CD4-positive, alpha-beta T cell treated with Interleukin-10 for 1 hour (primary cell): ENCODE results near the gene KLRC1.
"Not testable (repeated sequence)": the region's sequence is repeated elsewhere in the genome, so short reads cannot be mapped to it uniquely, and the experiment has no call there.

ENCODE experiments used
- DNase-seq: peaks from one replicate; pipeline ENCODE4 v3.0.0-alpha.2; 2020

KLRC1 gene

DNA sequence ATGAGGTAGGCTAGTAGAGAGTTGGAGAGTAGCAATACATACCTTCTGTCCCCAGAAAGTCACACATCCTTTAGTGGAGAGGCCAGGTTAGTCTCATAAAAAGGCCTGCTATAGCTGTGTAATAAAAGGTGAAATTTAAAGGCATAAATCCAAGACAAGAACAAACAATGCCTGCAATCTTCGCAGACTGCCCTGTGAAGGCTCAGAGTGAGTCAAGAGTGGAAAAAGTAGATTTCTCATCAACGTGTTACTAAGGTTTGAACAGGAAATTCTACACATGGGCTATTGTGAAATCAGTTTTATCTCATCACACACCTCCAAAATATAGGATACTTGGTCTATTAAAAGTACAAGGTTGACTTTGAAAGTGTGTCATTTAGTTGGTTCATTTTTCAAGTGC, at the start of gene KLRC1:
TSS of gene KLRC1 (minus strand) at position 222 of the 400 bp plus-strand sequence. CDS start 2,221 bp downstream, outside the sequence.
- DNase-seq, result no peak

DNA sequence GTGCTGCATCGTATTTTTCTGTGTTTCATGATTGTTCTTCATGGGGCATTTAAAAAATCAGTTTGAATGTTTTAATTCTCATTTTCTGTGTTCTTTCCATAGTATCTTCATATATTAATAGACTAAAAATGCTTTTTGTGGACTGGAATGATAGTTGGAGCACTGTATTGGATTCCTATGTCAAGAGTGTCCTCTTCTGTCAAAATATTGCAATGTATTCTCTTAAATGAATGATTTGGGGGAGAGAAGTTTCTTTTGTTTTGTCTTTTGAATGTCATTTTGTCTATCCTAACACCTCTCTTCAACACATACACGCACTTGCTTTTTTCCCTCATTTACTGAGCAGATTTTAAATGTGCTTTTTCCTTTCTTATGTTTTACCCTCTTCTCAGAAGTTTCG, 47.9 kb upstream of the KLRC1 start:
- peak; percentile 17 for DNase-seq

DNA sequence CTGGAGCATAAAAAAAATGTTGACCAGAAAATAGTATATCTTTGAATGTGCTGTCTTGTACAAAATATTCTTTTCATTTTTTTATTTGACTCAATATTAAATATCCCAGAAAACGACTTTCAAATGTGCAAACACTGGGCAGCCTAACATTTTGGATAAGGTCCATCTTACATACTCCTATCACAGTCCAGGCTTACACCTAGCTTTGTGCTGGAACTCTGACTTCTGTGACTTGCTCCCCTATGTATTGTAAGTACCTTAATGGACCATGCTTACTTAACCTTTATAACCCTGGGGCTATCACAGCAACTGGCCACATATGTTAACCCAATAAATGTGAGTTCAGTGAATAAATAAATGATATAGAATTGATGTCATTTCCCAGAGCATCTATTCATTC, 44.9 kb upstream of the KLRC1 start:
- DNase-seq, result no peak

DNA sequence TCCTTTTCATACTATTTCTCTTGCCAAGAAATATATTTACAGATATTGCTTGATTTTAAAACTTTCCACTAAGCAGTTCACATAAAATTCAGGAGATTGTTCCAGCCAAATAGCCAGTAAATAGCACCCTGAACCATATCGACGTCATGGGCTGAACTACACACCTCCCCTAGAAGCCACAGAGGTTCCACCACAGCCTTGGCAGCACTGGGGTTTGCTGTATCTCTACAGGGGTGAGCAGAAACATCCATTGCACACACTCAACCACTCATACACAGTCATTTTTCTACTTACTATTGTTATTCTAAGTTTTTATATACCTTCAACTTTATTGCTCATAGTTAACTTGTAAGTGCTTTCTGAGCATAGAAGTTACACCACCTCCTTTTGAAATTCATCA, 44.4 kb upstream of the KLRC1 start:
- DNase-seq, result peak; percentile 64

DNA sequence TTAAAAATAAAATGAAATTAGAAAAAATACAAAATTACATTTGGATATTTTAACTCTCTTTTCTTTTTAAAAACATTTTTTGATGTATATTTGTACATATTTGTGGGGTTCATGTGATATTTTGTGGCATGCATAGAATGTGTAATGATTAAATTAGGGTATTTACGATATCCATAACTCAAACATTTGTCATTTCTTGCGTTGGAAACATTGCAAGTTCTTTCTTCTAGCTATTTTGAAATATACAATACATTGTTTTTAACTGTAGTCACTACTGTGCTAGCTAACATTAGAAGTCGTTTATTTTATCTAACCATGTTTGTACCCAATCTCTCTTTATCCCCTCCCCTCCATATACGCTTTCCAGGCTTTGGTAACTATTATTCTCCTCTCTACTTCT, 38.6 kb upstream of the KLRC1 start:
- DNase-seq, result no peak

DNA sequence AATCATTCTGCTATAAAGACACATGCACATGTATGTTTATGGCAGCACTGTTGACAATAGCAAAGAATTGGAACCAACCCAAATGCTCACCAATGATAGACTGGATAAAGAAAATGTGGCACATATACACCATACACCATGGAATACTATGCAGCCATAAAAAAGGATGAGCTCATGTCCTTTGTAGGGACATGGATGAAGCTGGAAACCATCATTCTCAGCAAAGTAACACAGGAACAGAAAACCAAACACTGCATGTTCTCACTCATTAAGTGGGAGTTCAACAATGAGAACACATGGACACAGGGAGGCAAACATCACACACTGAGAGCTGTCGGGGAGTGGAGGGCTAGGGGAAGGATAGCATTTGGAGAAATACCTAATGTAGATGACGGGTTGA, 34.2 kb upstream of the KLRC1 start:
- DNase-seq, result not testable (repeated sequence)

DNA sequence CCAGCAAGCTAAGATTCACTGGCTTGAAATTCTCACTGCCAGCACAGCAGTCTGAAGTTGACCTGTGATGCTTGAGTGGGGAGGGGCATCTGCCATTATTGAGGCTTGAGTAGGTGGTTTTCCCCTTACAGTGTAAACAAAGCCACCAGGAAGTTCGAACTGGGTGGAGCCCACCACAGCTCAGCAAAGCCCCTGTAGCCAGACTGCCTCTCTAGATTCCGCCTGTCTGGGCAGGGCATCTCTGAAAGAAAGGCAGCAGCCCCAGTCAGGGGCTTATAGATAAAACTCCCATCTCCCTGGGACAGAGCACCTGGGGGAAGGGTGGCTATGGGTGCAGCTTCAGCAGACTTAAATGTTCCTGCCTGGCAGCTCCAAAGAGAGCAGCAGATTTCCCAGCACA, 28.7 kb upstream of the KLRC1 start:
- DNase-seq, result peak; percentile 49

DNA sequence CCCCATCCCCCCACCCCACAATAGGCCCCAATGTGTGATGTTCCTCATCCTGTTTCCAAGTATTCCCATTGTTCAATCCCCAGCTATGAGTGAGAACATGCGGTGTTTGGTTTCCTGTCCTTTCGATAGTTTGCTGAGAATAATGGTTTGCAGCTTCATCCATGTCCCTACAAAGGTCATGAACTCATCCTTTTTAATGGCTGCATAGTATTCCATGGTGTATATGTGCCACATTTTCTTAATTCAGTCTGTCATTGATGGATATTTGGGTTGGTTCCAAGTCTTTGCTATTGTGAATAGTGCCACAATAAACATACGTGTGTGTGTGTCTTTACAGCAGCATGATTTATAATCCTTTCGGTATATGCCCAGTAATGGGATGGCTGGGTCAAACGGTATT, 19.6 kb upstream of the KLRC1 start:
- not testable (repeated sequence) for DNase-seq

DNA sequence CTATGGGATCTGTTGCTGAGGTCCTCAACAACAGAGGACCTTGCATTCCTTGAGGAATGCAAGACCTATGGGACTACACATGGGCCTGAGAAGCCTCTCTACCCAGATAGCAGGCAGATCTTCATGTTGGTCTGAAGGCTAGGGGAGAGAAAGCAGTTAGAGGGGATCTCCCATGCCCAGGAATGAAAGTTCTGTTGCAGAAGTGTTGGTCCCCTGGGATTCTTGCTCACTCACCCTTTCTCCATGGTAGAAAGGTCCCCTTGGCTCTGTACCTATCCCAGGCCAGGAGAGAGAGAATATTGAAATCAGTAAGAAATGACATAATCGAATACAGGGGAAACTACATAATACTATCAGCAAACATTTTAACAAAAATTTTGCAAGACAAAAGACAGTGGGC, 16.5 kb upstream of the KLRC1 start:
- DNase-seq, result no peak

DNA sequence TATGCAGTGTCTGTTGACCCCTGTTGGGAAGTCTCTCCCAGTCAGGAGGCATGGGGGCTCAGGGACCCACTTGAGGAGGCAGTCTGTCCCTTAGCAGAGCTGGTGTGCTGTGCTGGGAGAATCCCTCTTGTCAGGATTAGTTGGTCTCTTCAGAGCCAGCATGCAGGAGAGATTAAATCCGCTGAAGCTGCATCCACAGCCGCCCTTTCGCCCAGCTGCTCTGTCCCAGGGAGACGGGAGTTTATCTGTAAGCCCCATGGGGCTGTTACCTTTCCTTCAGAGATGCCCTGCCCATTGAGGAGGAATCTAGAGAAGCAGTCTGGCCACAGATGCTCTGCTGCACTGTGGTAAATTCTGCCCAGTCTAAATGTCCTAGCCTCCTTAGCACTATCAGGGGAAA, 13.1 kb upstream of the KLRC1 start:
- DNase-seq, result no peak

DNA sequence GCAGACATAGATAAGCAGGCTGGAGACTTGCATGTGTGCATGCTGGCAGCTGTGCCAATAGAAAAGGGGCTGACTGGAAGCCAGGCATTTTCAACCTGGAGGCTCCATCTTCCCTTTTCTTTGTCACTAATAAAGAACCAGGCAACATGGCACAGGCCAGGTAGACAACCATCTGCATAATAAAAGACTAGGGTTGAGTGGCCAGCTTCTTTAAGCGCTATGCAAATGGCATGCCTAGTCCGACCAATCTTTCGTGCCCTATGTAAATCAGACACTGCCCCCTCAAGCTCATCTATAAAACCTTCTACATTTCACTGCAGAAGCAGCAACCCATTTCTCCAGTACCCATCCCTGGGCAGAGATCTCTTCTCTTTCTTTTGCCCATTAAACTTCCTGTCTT, 4.6 kb upstream of the KLRC1 start:
- no peak for DNase-seq

DNA sequence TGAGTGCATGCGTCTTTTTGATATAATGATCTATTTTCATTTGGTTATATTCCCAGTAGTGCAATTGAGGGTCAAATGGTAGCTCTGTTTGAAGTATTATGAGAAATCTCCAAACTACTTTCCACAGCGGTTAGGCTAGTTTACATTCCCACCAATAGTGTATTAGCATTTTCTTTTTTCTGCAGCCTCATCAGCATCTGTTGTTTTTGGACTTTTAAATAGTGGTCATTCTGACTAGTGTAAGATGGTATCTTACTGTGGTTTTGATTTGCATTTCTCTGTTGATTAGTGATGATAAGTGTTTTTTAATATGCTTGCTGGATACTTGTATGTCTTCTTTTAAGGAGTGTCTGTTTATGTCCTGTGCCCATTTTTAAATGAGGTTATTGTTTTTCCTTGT, 3.7 kb upstream of the KLRC1 start:
- no peak for DNase-seq

DNA sequence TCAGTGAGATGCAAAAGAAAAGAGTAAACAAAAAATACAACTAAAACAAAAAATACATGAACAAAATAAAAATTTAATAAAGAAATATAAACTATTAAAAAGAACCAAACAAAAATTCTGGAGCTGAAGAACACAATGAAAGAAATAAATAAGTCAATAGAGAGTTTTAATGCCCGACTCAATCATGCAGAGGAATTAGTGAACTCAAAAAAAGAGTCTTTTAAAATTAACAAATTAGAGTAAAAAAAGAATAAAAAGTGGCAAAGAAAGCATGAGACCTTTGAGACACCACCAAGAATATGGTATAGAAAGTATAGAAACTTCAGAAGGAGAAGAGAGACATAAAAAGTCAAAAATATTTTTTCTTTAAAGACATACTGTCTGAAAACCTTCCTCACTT, 2.6 kb upstream of the KLRC1 start:
- no peak for DNase-seq

DNA sequence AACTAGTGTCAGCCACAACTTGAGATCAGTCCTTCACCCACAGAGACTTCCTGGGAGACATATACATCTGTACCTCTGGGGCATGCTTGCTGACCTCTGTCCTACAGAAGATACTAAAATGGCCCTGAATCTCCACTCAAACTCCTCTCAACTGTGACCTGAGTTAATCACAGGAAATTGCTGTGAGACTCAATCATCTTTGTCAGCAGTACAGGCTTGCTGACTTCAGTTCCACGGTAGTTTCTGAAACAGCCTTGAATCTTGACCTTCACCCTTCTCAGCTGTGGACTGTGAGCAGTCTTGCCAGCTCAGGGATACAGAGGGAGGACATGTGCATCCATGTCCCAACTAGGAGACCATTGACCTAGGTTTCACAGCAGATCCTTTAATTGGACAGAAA, 1.4 kb upstream of the KLRC1 start:
- DNase-seq, result no peak

DNA sequence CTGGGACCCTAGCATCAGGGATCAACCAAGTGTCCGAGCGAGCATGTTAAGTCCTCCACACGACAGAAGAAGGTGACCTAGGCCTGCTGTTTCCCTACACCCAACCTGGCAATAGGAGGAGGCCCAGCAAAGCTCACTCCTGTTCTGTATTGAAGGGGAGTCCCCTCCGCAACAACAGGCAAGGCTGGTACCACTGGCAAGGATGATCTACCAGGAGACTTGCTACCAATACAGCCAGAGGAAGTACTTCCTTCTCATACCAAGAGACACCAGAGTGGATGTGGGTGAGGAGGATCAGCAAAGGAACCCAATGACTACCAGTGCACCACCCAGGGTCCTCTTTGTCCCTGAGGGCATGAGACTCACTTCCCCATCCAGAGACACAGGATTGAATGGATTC, 4.9 kb downstream of the KLRC1 start:
- no peak for DNase-seq

DNA sequence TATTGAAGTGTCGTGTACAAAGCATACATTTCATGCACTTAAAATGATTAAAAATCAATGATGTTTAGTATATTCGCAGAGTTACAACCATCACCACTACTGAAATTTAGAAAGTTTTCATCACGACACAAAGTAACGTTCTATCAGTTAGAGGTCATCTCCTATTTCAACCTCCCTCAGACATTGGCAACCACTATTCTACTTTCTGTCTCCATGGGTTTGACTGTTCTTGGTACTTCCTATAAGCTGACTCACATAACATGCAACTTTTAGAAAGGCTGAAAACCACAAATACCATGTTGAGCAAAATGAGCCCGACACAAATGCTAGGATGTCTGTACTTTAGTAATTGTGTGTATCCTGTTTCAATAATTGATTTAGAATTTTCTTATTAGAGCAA, 7.1 kb downstream of the KLRC1 start:
- DNase-seq, result not testable (repeated sequence)

DNA sequence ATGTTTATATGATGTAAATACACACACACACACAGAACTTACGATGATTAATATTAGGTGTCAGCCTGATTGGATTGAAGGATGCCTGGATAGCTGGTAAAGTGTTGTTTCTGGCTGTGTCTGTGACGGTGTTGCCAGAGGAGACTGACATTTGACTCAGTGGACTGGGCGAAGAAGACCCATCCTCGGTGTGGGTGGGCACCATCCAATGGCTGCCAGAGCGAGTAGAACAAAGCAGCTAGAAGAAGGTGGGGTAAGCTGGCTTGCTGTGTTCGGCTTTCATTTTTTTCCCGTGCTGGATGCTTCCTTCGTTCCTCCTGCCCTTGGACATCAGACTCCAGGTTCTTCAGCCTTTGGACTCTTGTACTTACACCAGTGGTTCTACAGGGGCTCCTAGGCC, 12.0 kb downstream of the KLRC1 start:
- not testable (repeated sequence) for DNase-seq

DNA sequence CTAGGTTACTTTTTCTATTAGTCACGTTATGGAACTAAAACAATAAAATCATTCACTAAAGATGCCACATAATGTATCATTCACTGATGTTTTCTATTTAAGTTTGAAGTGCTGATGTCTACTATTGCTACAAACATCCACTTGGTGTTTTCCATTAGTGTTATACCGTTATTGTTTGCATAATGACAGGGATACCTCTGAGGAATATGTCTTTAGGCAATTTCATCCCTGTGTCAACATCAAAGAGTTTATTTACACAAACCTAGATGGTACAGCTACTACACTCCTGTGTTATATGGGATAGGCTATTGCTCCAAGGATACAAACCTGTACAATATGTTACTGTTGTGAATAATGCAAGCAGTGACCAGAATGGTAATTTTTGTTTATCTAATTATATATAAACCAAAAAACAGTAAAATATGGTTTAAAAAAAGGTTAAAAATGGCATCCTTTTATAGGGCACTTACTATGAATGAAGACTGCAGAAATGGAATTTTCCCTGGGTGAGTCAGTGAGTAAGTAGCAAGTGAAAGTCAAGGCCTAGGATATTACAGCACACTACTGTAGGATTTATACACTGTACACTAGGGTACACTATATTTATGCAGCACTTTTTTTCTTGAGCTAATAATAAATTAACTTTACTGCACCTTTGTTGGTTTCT, 13.4 kb downstream of the KLRC1 start:
- not testable (repeated sequence) for DNase-seq

DNA sequence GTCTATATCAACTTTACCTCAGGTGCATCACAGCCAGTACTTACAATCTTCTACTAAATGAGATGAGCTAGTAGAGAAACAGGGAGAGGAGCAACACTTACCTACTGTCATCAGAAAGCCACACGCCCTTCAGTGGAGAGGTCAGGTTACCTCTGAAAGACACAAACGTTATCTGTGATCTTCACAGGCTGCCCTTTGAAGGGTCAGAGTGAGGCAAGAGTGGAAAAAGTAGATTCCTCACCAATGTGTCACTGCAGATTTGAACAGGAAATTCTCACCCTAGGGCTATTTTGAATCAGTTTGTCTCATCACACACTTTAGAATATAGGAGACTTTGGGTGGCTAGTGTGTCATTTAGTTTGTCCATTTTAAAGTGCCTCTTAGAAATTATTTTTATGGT, 15.6 kb downstream of the KLRC1 start:
- not testable (repeated sequence) for DNase-seq

DNA sequence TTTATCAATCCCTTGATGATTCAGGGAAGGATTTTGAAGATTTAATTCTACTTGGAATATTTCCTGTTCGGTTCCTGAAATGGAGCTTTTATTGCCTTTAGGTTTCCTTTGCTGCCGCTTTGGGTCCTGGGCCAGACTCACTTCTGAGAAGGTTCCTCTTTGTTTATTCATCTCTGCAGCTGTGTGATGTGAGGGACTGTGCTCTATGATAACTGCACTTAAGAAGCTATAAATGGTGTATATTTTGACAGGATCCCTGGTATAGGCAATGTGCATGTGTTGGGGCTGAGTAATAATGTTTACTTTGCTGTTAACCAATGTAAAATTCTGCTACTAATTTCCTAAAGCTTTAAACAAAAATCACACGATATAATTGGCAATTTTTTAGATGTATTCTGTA, 17.4 kb downstream of the KLRC1 start, which contains the start of gene KLRC2:
TSS of gene KLRC2 (minus strand) at position 195 of the 400 bp plus-strand sequence. CDS start at position 171, 24 bp downstream.
- not testable (repeated sequence) for DNase-seq

DNA sequence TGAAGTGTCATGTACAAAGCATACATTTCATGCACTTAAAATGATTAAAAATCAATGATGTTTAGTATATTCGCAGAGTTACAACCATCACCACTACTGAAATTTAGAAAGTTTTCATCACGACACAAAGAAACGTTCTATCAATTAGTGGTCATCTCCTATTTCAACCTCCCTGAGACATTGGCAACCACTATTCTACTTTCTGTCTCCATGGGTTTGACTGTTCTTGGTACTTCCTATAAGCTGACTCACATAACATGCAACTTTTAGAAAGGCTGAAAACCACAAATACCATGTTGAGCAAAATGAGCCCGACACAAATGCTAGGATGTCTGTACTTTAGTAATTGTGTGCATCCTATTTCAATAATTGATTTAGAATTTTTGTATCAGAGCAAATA, 22.6 kb downstream of the KLRC1 start:
- not testable (repeated sequence) for DNase-seq

DNA sequence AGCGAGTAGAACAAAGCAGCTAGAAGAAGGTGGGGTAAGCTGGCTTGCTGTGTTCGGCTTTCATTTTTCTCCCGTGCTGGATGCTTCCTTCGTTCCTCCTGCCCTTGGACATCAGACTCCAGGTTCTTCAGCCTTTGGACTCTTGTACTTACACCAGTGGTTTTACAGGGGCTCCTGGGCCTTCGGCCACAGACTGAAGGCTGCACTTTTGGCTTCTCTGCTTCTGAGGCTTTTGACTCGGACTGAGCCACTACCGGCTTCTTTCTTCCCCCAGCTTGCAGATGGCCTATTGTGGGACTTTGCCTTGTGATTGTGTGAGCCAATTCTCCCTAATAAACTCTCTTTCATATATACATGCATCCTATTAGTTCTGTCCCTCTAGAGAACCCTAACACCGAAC, 27.2 kb downstream of the KLRC1 start:
- DNase-seq, result not testable (repeated sequence)

DNA sequence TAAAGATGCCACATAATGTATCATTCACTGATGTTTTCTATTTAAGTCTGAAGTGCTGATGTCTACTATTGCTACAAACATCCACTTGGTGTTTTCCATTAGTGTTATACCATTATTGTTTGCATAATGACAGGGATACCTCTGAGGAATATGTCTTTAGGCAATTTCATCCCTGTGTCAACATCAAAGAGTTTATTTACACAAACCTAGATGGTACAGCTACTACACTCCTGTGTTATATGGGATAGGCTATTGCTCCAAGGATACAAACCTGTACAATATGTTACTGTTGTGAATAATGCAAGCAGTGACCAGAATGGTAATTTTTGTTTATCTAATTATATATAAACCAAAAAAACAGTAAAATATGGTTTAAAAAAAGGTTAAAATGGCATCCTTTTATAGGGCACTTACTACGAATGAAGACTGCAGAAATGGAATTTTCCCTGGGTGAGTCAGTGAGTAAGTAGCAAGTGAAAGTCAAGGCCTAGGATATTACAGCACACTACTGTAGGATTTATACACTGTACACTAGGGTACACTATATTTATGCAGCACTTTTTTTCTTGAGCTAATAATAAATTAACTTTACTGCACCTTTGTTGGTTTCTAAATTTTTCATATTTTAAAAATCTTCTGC, 28.8 kb downstream of the KLRC1 start:
- not testable (repeated sequence) for DNase-seq

DNA sequence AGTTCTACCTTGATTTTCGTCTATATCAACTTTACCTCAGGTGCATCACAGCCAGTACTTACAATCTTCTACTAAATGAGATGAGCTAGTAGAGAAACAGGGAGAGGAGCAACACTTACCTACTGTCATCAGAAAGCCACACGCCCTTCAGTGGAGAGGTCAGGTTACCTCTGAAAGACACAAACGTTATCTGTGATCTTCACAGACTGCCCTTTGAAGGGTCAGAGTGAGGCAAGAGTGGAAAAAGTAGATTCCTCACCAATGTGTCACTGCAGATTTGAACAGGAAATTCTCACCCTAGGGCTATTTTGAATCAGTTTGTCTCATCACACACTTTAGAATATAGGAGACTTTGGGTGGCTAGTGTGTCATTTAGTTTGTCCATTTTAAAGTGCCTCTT, 31.0 kb downstream of the KLRC1 start:
- DNase-seq, result not testable (repeated sequence)

DNA sequence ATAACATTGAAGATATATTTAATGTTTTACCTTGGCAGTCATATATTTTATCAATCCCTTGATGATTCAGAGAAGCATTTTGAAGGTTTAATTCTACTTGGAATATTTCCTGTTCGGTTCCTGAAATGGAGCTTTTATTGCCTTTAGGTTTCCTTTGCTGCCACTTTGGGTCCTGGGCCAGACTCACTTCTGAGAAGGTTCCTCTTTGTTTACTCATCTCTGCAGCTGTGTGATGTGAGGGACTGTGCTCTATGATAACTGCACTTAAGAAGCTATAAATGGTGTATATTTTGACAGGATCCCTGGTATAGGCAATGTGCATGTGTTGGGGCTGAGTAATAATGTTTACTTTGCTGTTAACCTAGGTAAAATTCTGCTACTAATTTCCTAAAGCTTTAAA, 32.8 kb downstream of the KLRC1 start, which contains the start of gene KLRC3:
TSS of gene KLRC3 (minus strand) at position 262 of the 400 bp plus-strand sequence. CDS start at position 217, 45 bp downstream.
- DNase-seq, result not testable (repeated sequence)
